Lower leg skin (tissue), 4 donors: ENCODE results near the gene TENM4. TPM values are rescaled to one million over a fixed set of nuclear protein-coding genes. Genes with fewer than 3 reads are reported as not detected.

ENCODE experiments used
- DNase-seq, 2 donors: peaks; one replicate each; pipeline ENCODE4 v3.0.0-alpha.2; 2019; ENCODE audit warnings: low spot score in 2 of 2
- H3K4me3 ChIP-seq: fragments of 200-600 bp; sonication (generic); 2 replicates; pipeline ENCODE4 v1.5.1; 2017; ENCODE audit warnings: mild to moderate bottlenecking, low read depth; ENCODE audit not compliant: poor library complexity, severe bottlenecking
- CTCF ChIP-seq, 3 donors: fragments of 450-650 bp; IDR thresholded peaks; one replicate each; pipeline ENCODE4 v1.5.1; 2016; ENCODE audit warnings: antibody characterized with exemption in 3 of 3, mild to moderate bottlenecking in 3 of 3, moderate library complexity in 2 of 3
- POLR2A ChIP-seq, 2 donors: fragments of 450-650 bp; IDR thresholded peaks; one replicate each; pipeline ENCODE4 v1.6.1; 2016 to 2017; ENCODE audit warnings: antibody characterized with exemption in 2 of 2, mild to moderate bottlenecking in 1 of 2, moderate library complexity in 1 of 2
- WGBS, 2 donors: methylation state at CpG; one replicate each; pipeline ENCODE4 v1.1.5; 2018; 5-methylcytosine and 5-hydroxymethylcytosine counted together
- intact Hi-C: fragments of 100-400 bp; cut with DNase I; formaldehyde crosslinking; loops from one replicate; pipeline ENCODE4 v1.15.0; 2023; ENCODE audit warnings: low total_unique reads
- total RNA-seq, 4 donors: library from RNA; depleted of rRNA; stranded (reverse); fragments of >200 nt; gene quantifications; one replicate each; pipeline ENCODE4 v1.1.0, GENCODE V29; 2016

Gene TENM4
- total RNA-seq, 4 donors from 2014 or later, result 34.4 to 41.1 (median 36.6) TPM

GRCh38 chr11:78768345-78768744, 672.5 kb downstream of the TENM4 start:
- intact Hi-C loops, result no loop called here
- H3K4me3 ChIP-seq, result no peak overlapping the region
- no peak for DNase-seq
- no peak for TF ChIP-seq POLR2A (IDR thresholded peaks at IDR 0.05)
- no peak for TF ChIP-seq CTCF (IDR thresholded peaks at IDR 0.05)
- 79 to 91% methylated on average over 3 of the region's 3 CpGs for WGBS, 2 donors

- DNase-seq, result no peak
- intact Hi-C loops, result no loop called here
- H3K4me3 ChIP-seq, result no peak overlapping the region
- no peak for TF ChIP-seq CTCF (IDR thresholded peaks at IDR 0.05)
- no peak for TF ChIP-seq POLR2A (IDR thresholded peaks at IDR 0.05)
- 89 to 93% methylated on average over 8 of the region's 8 CpGs for WGBS, 2 donors
Observed at GRCh38 chr11:78767027-78767932, 673.5 kb downstream of the TENM4 start.

GRCh38 chr11:78764946-78765345, 675.9 kb downstream of the TENM4 start:
- H3K4me3 ChIP-seq, result no peak overlapping the region
- DNase-seq, result no peak
- 81 to 85% methylated on average over 4 of the region's 4 CpGs for WGBS, 2 donors
- TF ChIP-seq POLR2A (IDR thresholded peaks at IDR 0.05), result no peak
- no peak for TF ChIP-seq CTCF (IDR thresholded peaks at IDR 0.05)
- intact Hi-C loops, result no loop called here

GRCh38 chr11:78763664-78764063, 677.2 kb downstream of the TENM4 start:
- no peak for DNase-seq
- no peak overlapping the region for H3K4me3 ChIP-seq
- TF ChIP-seq CTCF (IDR thresholded peaks at IDR 0.05), result no peak
- no peak for TF ChIP-seq POLR2A (IDR thresholded peaks at IDR 0.05)
- intact Hi-C loops, result no loop called here
- 93 to 96% methylated on average over 4 of the region's 4 CpGs for WGBS, 2 donors

GRCh38 chr11:78762105-78762504, 678.7 kb downstream of the TENM4 start:
- TF ChIP-seq CTCF (IDR thresholded peaks at IDR 0.05), result no peak
- TF ChIP-seq POLR2A (IDR thresholded peaks at IDR 0.05), result no peak
- intact Hi-C loops, result no loop called here
- WGBS, 2 donors, result 81 to 92% methylated on average over 3 of the region's 3 CpGs
- H3K4me3 ChIP-seq, result no peak overlapping the region
- no peak for DNase-seq
